ENCODE results near the gene SPTAN1.

Gene SPTAN1

GRCh38 chr9:128607642-128608350 lies 55.4 kb downstream of the SPTAN1 start:
- DNase-seq: peak; percentile 9

GRCh38 chr9:128610897-128611296 lies 58.5 kb downstream of the SPTAN1 start:
- no peak for DNase-seq

GRCh38 chr9:128611600-128612394 lies 59.4 kb downstream of the SPTAN1 start:
- no peak for DNase-seq

GRCh38 chr9:128614728-128615127 lies 62.3 kb downstream of the SPTAN1 start:
- DNase-seq: no peak

- no peak for DNase-seq
Measured at GRCh38 chr9:128615571-128615970, 63.2 kb downstream of the SPTAN1 start.

GRCh38 chr9:128617943-128618342 lies 65.6 kb downstream of the SPTAN1 start:
- no peak for DNase-seq

GRCh38 chr9:128619127-128619526 lies 66.7 kb downstream of the SPTAN1 start:
- DNase-seq: no peak

GRCh38 chr9:128619779-128620178 lies 67.4 kb downstream of the SPTAN1 start:
- DNase-seq: no peak

- DNase-seq: no peak
Measured at GRCh38 chr9:128621730-128622455, 69.5 kb downstream of the SPTAN1 start.

- no peak for DNase-seq
Measured at GRCh38 chr9:128624566-128624965, 72.2 kb downstream of the SPTAN1 start.

GRCh38 chr9:128625391-128626146 lies 73.2 kb downstream of the SPTAN1 start:
- DNase-seq: no peak

- no peak for DNase-seq
Measured at GRCh38 chr9:128626181-128626580, 73.8 kb downstream of the SPTAN1 start.

GRCh38 chr9:128627127-128627715 lies 74.8 kb downstream of the SPTAN1 start:
- DNase-seq: no peak

- no peak for DNase-seq
Measured at GRCh38 chr9:128627906-128628305, 75.5 kb downstream of the SPTAN1 start.

- DNase-seq: peak; percentile 33
Measured at GRCh38 chr9:128628471-128629048, 76.2 kb downstream of the SPTAN1 start.

- no peak for DNase-seq
Measured at GRCh38 chr9:128629136-128629535, 76.7 kb downstream of the SPTAN1 start.

GRCh38 chr9:128629852-128630545 lies 77.6 kb downstream of the SPTAN1 start:
- no peak for DNase-seq

- DNase-seq: no peak
Measured at GRCh38 chr9:128631636-128632035, 79.2 kb downstream of the SPTAN1 start.

GRCh38 chr9:128632066-128632465 lies 79.7 kb downstream of the SPTAN1 start:
- no peak for DNase-seq

GRCh38 chr9:128632486-128632885 lies 80.1 kb downstream of the SPTAN1 start:
- no peak for DNase-seq

GRCh38 chr9:128633057-128633456 lies 80.7 kb downstream of the SPTAN1 start:
- no peak for DNase-seq
